HEK293T (cell line): ENCODE data around the gene SLC35A2.

Experiments
- CTCF ChIA-PET: fragments of 350-600 bp; formaldehyde crosslinking; extraction: SDS; loops from one replicate; lab custom pipeline; 2021; ENCODE audit warnings: antibody characterized with exemption, inconsistent platforms; lab: Yijun Ruan, JAX
- POLR2A ChIA-PET: fragments of 350-600 bp; formaldehyde crosslinking; extraction: SDS; loops from one replicate; lab custom pipeline; 2020; ENCODE audit warnings: antibody characterized with exemption, inconsistent platforms; lab: Yijun Ruan, JAX
- DNase-seq: peaks from one replicate; pipeline ENCODE4 v3.0.0; 2012; ENCODE audit warnings: mixed read lengths; ENCODE audit errors: extremely low spot score
- ARNT ChIP-seq: fragments of 450-650 bp; IDR thresholded peaks from 2 replicates; pipeline ENCODE4 v1.6.1; 2017; ENCODE audit warnings: mild to moderate bottlenecking
- BHLHE40 ChIP-seq: fragments of 450-650 bp; IDR thresholded peaks from 2 replicates; pipeline ENCODE4 v1.6.1; 2016; ENCODE audit warnings: mild to moderate bottlenecking, moderate library complexity, borderline replicate concordance
- CTBP1 ChIP-seq: fragments of 450-650 bp; IDR thresholded peaks from 2 replicates; pipeline ENCODE4 v1.6.1; 2016; ENCODE audit warnings: borderline replicate concordance
- ELF4 ChIP-seq: fragments of 450-650 bp; IDR thresholded peaks from 2 replicates; pipeline ENCODE4 v1.6.1; 2017; ENCODE audit warnings: antibody characterized with exemption
- FOXA1 ChIP-seq: fragments of 450-650 bp; IDR thresholded peaks from 2 replicates; pipeline ENCODE4 v1.6.1; 2016; ENCODE audit warnings: mild to moderate bottlenecking
- FOXK2 ChIP-seq: fragments of 450-650 bp; IDR thresholded peaks from 2 replicates; pipeline ENCODE4 v1.6.1; 2016; ENCODE audit warnings: mild to moderate bottlenecking
- FOXM1 ChIP-seq: fragments of 450-650 bp; IDR thresholded peaks from 2 replicates; pipeline ENCODE4 v1.6.1; 2017; ENCODE audit warnings: mild to moderate bottlenecking, borderline replicate concordance
- HDGF ChIP-seq: fragments of 450-650 bp; IDR thresholded peaks from 2 replicates; pipeline ENCODE4 v1.6.1; 2017; ENCODE audit warnings: antibody characterized with exemption, borderline replicate concordance
- L3MBTL2 ChIP-seq: fragments of 450-650 bp; conservative IDR thresholded peaks from 2 replicates; pipeline ENCODE4 v1.6.1; 2016; ENCODE audit warnings: mild to moderate bottlenecking
- LEF1 ChIP-seq: fragments of 450-650 bp; IDR thresholded peaks from 2 replicates; pipeline ENCODE4 v1.6.1; 2017; ENCODE audit warnings: mild to moderate bottlenecking, borderline replicate concordance
- NFRKB ChIP-seq: fragments of 450-650 bp; IDR thresholded peaks from 2 replicates; pipeline ENCODE4 v1.6.1; 2016; ENCODE audit warnings: mild to moderate bottlenecking, moderate library complexity
- PKNOX1 ChIP-seq: fragments of 450-650 bp; IDR thresholded peaks from 2 replicates; pipeline ENCODE4 v1.6.1; 2016
- SP1 ChIP-seq: fragments of 450-650 bp; IDR thresholded peaks from 2 replicates; pipeline ENCODE4 v1.6.1; 2017
- SUZ12 ChIP-seq: fragments of 450-650 bp; IDR thresholded peaks from 2 replicates; pipeline ENCODE4 v1.6.1; 2016; ENCODE audit warnings: mild to moderate bottlenecking
- TARDBP ChIP-seq: fragments of 450-650 bp; IDR thresholded peaks from 2 replicates; pipeline ENCODE4 v1.6.1; 2016
- ZNF384 ChIP-seq: fragments of 450-650 bp; IDR thresholded peaks from 2 replicates; pipeline ENCODE4 v1.6.1; 2016

SLC35A2 gene

GRCh38 chrX:48956728-48957414 lies 45.4 kb upstream of the SLC35A2 start:
- ChIA-PET POLR2A (interaction anchor here (1.7 to 2.0 kb wide), 2 partner anchors 15 to 86 kb away, joined by 4 to 13 read pairs; partner anchors contain the start of gene TFE3), CTCF (no interaction called here)
- no peak for TF ChIP-seq L3MBTL2
- no peak for TF ChIP-seq FOXA1
- TF ChIP-seq SP1, result no peak
- no peak for TF ChIP-seq CTBP1
- no peak for TF ChIP-seq HDGF
- TF ChIP-seq LEF1, result no peak
- no peak for TF ChIP-seq ELF4
- no peak for DNase-seq

- ChIA-PET POLR2A (no interaction called here), CTCF (no interaction called here)
- TF ChIP-seq FOXA1 (no peak), ZNF384 (no peak), FOXM1 (no peak), HDGF (no peak), TARDBP (no peak), BHLHE40 (no peak)
- DNase-seq, result no peak
Observed at GRCh38 chrX:48948589-48948988, 37.1 kb upstream of the SLC35A2 start.

GRCh38 chrX:48945517-48946348 lies 34.3 kb upstream of the SLC35A2 start:
- DNase-seq, result peak; percentile 77
- POLR2A ChIA-PET, result no interaction called here
- no peak for TF ChIP-seq PKNOX1
- TF ChIP-seq NFRKB, result no peak
- no peak for TF ChIP-seq ARNT
- TF ChIP-seq BHLHE40, result no peak
- no peak for TF ChIP-seq ZNF384
- no peak for TF ChIP-seq SUZ12
- TF ChIP-seq ELF4, result no peak
- no peak for TF ChIP-seq L3MBTL2
- TF ChIP-seq FOXM1, result no peak
- no peak for TF ChIP-seq TARDBP
- no peak for TF ChIP-seq HDGF
- no peak for TF ChIP-seq FOXK2
- no peak for TF ChIP-seq SP1
- no peak for TF ChIP-seq LEF1
- no peak for TF ChIP-seq FOXA1
- TF ChIP-seq CTBP1, result no peak
- CTCF ChIA-PET, result interaction anchor here (0.7 to 0.9 kb wide), 2 partner anchors 9 to 98 kb away, joined by 3 to 4 read pairs; no protein-coding TSS in a partner anchor

- ChIA-PET POLR2A (no interaction called here), CTCF (no interaction called here)
- no peak for DNase-seq
- TF ChIP-seq ARNT (no peak), ELF4 (no peak), FOXA1 (no peak), SP1 (no peak), BHLHE40 (no peak), TARDBP (no peak), L3MBTL2 (no peak), FOXM1 (no peak), ZNF384 (no peak), HDGF (no peak), LEF1 (no peak), PKNOX1 (no peak), SUZ12 (no peak), CTBP1 (no peak)
Observed at GRCh38 chrX:48942895-48943294, 31.4 kb upstream of the SLC35A2 start.

GRCh38 chrX:48940404-48940955 lies 29.0 kb upstream of the SLC35A2 start:
- no peak for DNase-seq
- ChIA-PET CTCF (interaction anchor here (0.7 to 0.8 kb wide), 2 partner anchors 10 to 167 kb away, joined by 3 read pairs; no protein-coding TSS in a partner anchor), POLR2A (no interaction called here)
- TF ChIP-seq L3MBTL2 (no peak), ARNT (no peak), FOXA1 (no peak), HDGF (no peak), PKNOX1 (no peak), BHLHE40 (no peak), NFRKB (no peak), LEF1 (no peak), FOXM1 (no peak), SUZ12 (no peak), ZNF384 (no peak), ELF4 (no peak), CTBP1 (no peak), SP1 (no peak), TARDBP (no peak), FOXK2 (no peak)
